Astrocyte (in vitro differentiated cells and primary cell): Measurements from ENCODE around the gene EFNA1. TPM values are rescaled to one million over a fixed set of nuclear protein-coding genes. Genes with fewer than 3 reads are reported as not detected.

Experiments used
- DNase-seq: peaks from one replicate; pipeline ENCODE4 v3.0.0-alpha.2; 2010; ENCODE audit warnings: low read depth
- FAIRE-seq: peaks from 2 replicates; lab custom pipeline; 2011; peaks lifted over from hg19 to GRCh38; lab: Jason Lieb, UNC
- H2AFZ ChIP-seq: 2 replicates; pipeline ENCODE4 v1.6.0; 2012; ENCODE audit warnings: low read depth, low read length, inconsistent platforms
- H3K27ac ChIP-seq: 2 replicates; pipeline ENCODE4 v1.5.1; 2011; ENCODE audit warnings: low read depth, low read length, inconsistent platforms
- H3K27me3 ChIP-seq: 2 replicates; pipeline ENCODE4 v1.6.0; 2011; ENCODE audit warnings: low read length, inconsistent platforms; ENCODE audit not compliant: insufficient read depth
- H3K36me3 ChIP-seq: 2 replicates; pipeline ENCODE4 v1.5.1; 2011; ENCODE audit warnings: low read length, inconsistent platforms; ENCODE audit not compliant: insufficient read depth
- H3K4me1 ChIP-seq: 2 replicates; pipeline ENCODE4 v1.5.1; 2011; ENCODE audit warnings: low read length, inconsistent platforms; ENCODE audit not compliant: insufficient read depth
- H3K4me2 ChIP-seq: 2 replicates; pipeline ENCODE4 v1.6.0; 2012; ENCODE audit warnings: low read length, inconsistent platforms
- H3K4me3 ChIP-seq: 2 replicates; pipeline ENCODE4 v1.5.1; 2011; ENCODE audit warnings: low read depth, mild to moderate bottlenecking, low read length, inconsistent platforms; ENCODE audit not compliant: insufficient read depth
- H3K79me2 ChIP-seq: 2 replicates; pipeline ENCODE4 v1.6.0; 2012; ENCODE audit warnings: mild to moderate bottlenecking, low read length, inconsistent platforms; ENCODE audit not compliant: insufficient read depth
- H3K9ac ChIP-seq: 2 replicates; pipeline ENCODE4 v1.6.0; 2012; ENCODE audit warnings: mild to moderate bottlenecking, low read length, inconsistent platforms
- H3K9me3 ChIP-seq: 2 replicates; pipeline ENCODE4 v1.5.1; 2012; ENCODE audit warnings: low read depth, mild to moderate bottlenecking, low read length, inconsistent platforms; ENCODE audit not compliant: insufficient read depth
- H4K20me1 ChIP-seq: 2 replicates; pipeline ENCODE4 v1.6.0; 2012; ENCODE audit warnings: low read length, inconsistent platforms; ENCODE audit not compliant: insufficient read depth
- H3K27ac Mint-ChIP-seq: one replicate; pipeline ENCODE4 v1.8.0; 2021; ENCODE audit warnings: mild to moderate bottlenecking, mixed read lengths; ENCODE audit not compliant: unreplicated experiment
- H3K27me3 Mint-ChIP-seq: one replicate; pipeline ENCODE4 v1.8.0; 2021; ENCODE audit warnings: low read depth, mixed read lengths; ENCODE audit not compliant: unreplicated experiment
- H3K36me3 Mint-ChIP-seq: one replicate; pipeline ENCODE4 v1.8.0; 2021; ENCODE audit warnings: low read depth, mixed read lengths; ENCODE audit not compliant: unreplicated experiment
- H3K4me1 Mint-ChIP-seq: one replicate; pipeline ENCODE4 v1.8.0; 2021; ENCODE audit warnings: low read depth, mixed read lengths; ENCODE audit not compliant: unreplicated experiment
- H3K4me3 Mint-ChIP-seq: one replicate; pipeline ENCODE4 v1.8.0; 2021; ENCODE audit warnings: mild to moderate bottlenecking, moderate library complexity, mixed read lengths; ENCODE audit not compliant: unreplicated experiment
- H3K9me3 Mint-ChIP-seq: one replicate; pipeline ENCODE4 v1.8.0; 2021; ENCODE audit warnings: mild to moderate bottlenecking, mixed read lengths; ENCODE audit not compliant: unreplicated experiment
- EZH2 ChIP-seq: IDR thresholded peaks from 2 replicates; pipeline ENCODE4 v1.6.1; 2012; ENCODE audit warnings: mild to moderate bottlenecking, low read length, inconsistent platforms; ENCODE audit not compliant: insufficient read depth
- total RNA-seq: library from RNA; stranded (reverse); gene quantifications from 2 replicates; pipeline ENCODE4 v1.2.1, GENCODE V29; 2021
- TF ChIP-seq, protein P1 (sequence below): IDR thresholded peaks from 2 replicates; pipeline ENCODE4 v1.5.1; 2011; ENCODE audit warnings: low read depth, mild to moderate bottlenecking, inconsistent platforms, low read length, moderate library complexity; ENCODE audit not compliant: insufficient read depth

The EFNA1 gene
- total RNA-seq, 1 donor from 2014 or later = 16.4 TPM

GRCh38 chr1:155166051-155166470 is 38.4 kb downstream of the EFNA1 start:
- H3K9me3 Mint-ChIP-seq = peaks cover 5% of the 10 kb centered on the region
- TF ChIP-seq, protein P1, sequence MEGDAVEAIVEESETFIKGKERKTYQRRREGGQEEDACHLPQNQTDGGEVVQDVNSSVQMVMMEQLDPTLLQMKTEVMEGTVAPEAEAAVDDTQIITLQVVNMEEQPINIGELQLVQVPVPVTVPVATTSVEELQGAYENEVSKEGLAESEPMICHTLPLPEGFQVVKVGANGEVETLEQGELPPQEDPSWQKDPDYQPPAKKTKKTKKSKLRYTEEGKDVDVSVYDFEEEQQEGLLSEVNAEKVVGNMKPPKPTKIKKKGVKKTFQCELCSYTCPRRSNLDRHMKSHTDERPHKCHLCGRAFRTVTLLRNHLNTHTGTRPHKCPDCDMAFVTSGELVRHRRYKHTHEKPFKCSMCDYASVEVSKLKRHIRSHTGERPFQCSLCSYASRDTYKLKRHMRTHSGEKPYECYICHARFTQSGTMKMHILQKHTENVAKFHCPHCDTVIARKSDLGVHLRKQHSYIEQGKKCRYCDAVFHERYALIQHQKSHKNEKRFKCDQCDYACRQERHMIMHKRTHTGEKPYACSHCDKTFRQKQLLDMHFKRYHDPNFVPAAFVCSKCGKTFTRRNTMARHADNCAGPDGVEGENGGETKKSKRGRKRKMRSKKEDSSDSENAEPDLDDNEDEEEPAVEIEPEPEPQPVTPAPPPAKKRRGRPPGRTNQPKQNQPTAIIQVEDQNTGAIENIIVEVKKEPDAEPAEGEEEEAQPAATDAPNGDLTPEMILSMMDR = no peak
- TF ChIP-seq EZH2 = no peak
- H3K4me2 ChIP-seq = no peak overlapping the region
- peaks cover 5% of the 10 kb centered on the region for H3K27me3 Mint-ChIP-seq
- H3K4me3 ChIP-seq = no peak overlapping the region
- no peak overlapping the region for H3K27ac Mint-ChIP-seq
- peaks cover 3% of the 10 kb centered on the region for H3K4me1 Mint-ChIP-seq
- H3K4me1 ChIP-seq = no peaks in the 10 kb centered on the region
- H3K4me3 Mint-ChIP-seq = no peak overlapping the region
- H3K9me3 ChIP-seq = no peaks in the 10 kb centered on the region
- H4K20me1 ChIP-seq = peaks cover 8% of the 10 kb centered on the region
- FAIRE-seq = no peak
- no peak overlapping the region for H3K27ac ChIP-seq
- H3K9ac ChIP-seq = no peak overlapping the region
- peaks cover 3% of the 10 kb centered on the region for H3K79me2 ChIP-seq
- peaks cover 11% of the 10 kb centered on the region for H3K36me3 Mint-ChIP-seq
- H3K36me3 ChIP-seq = peaks cover 11% of the 10 kb centered on the region
- no peak overlapping the region for H2AFZ ChIP-seq
- DNase-seq = no peak
- H3K27me3 ChIP-seq = no peaks in the 10 kb centered on the region

DNA sequence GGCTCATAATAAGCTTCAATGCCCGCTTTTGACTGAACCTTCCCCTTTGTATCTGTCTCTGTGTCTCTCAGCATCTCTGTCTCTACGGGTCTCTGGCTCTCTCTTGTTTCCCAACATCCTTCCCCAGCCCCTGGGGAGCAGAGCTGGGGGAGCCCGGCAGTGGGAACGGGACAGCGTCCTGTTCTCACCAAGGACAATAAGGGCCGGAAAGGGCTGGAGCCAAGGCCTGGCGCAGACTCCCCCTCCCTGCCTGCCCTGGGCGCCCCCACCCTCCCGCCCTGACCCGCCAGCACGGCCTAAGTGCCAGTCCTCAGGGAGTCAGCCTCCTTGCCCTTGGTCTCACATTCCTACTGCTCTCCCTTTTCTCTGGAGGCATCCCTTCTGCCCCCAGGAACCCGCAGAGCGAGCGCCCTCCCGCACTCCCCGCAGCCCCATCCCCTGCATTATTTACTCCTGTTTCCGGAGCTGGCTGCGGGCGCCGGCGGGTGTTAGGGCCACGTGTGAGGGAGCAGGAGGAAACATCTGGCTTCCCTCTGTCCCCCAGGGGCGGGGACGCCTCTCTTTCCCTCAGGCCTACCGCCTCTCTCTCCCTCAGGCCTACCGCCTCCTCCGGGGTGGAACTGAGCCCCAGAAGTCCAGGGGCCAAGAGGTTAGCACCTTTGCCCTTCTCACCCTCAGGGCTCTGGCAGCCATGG is 38.9 kb downstream of the EFNA1 start:
- peaks cover 5% of the 10 kb centered on the region for H3K9me3 Mint-ChIP-seq
- no peak overlapping the region for H3K27ac ChIP-seq
- no peak overlapping the region for H3K27ac Mint-ChIP-seq
- H3K27me3 ChIP-seq = no peaks in the 10 kb centered on the region
- H3K4me2 ChIP-seq = no peak overlapping the region
- H3K36me3 ChIP-seq = peaks cover 11% of the 10 kb centered on the region
- peaks cover 11% of the 10 kb centered on the region for H3K36me3 Mint-ChIP-seq
- no peaks in the 10 kb centered on the region for H3K9me3 ChIP-seq
- H3K4me1 ChIP-seq = no peaks in the 10 kb centered on the region
- TF ChIP-seq EZH2 = no peak
- TF ChIP-seq, protein P1 = no peak
- H3K27me3 Mint-ChIP-seq = peaks cover 5% of the 10 kb centered on the region
- no peak overlapping the region for H3K4me3 Mint-ChIP-seq
- peaks cover 8% of the 10 kb centered on the region for H4K20me1 ChIP-seq
- no peak overlapping the region for H3K9ac ChIP-seq
- peaks cover 8% of the 10 kb centered on the region for H3K79me2 ChIP-seq
- no peak overlapping the region for H2AFZ ChIP-seq
- H3K4me1 Mint-ChIP-seq = peaks cover 3% of the 10 kb centered on the region
- DNase-seq = no peak
- no peak overlapping the region for H3K4me3 ChIP-seq
- FAIRE-seq = no peak
